HEK293 (cell line): ENCODE results near the gene OAS2.

Source experiments
- CTCF ChIA-PET: fragments of 350-600 bp; formaldehyde crosslinking; extraction: SDS; loops from one replicate; lab custom pipeline; 2021; ENCODE audit warnings: antibody characterized with exemption; lab: Yijun Ruan, JAX
- POLR2A ChIA-PET: fragments of 300-600 bp; formaldehyde crosslinking; extraction: SDS; loops from one replicate; lab custom pipeline; 2020; ENCODE audit warnings: antibody characterized with exemption, inconsistent platforms; lab: Yijun Ruan, JAX
- H3K27ac ChIP-seq: fragments of 200-500 bp; sonication (Bioruptor generic); 2 replicates; pipeline ENCODE4 v1.5.1; 2014; ENCODE audit warnings: low read depth, low read length, control low read depth, inconsistent platforms; ENCODE audit errors: extremely low read depth
- H3K36me3 ChIP-seq, 2 experiments: fragments of 200-500 bp in 1 of 2; sonication (Bioruptor generic) in 1 of 2; 1 replicate in 1 of 2; 2 replicates in 1 of 2; pipeline ENCODE4 v1.5.1; 2014 to 2017; ENCODE audit warnings: inconsistent platforms in 2 of 2, low read length in 2 of 2; ENCODE audit not compliant: control insufficient read depth in 2 of 2, insufficient read depth in 1 of 2
- H3K4me1 ChIP-seq: fragments of 200-500 bp; sonication (Bioruptor generic); 2 replicates; pipeline ENCODE4 v1.5.1; 2014; ENCODE audit warnings: mild to moderate bottlenecking, low read length, inconsistent platforms; ENCODE audit not compliant: control insufficient read depth, insufficient read depth
- H3K4me3 ChIP-seq: 2 replicates; pipeline ENCODE4 v1.5.1; 2011; ENCODE audit warnings: low read depth, mild to moderate bottlenecking, control low read depth, low read length, moderate library complexity
- H3K9me3 ChIP-seq: fragments of 200-500 bp; sonication (Bioruptor generic); 2 replicates; pipeline ENCODE4 v1.5.1; 2014; ENCODE audit warnings: low read depth, low read length, inconsistent platforms; ENCODE audit not compliant: control insufficient read depth, insufficient read depth
- BCL11B ChIP-seq: fragments of 450-650 bp; formaldehyde crosslinking; IDR thresholded peaks from 2 replicates; pipeline ENCODE4 v1.5.1; 2016; ENCODE audit warnings: low read depth, missing biosample characterization, missing genetic modification characterization
- GFI1B ChIP-seq: fragments of 450-650 bp; formaldehyde crosslinking; IDR thresholded peaks from 2 replicates; pipeline ENCODE4 v1.5.1; 2016; ENCODE audit warnings: missing biosample characterization, missing genetic modification characterization
- IKZF3 ChIP-seq: fragments of 450-650 bp; IDR thresholded peaks from 2 replicates; pipeline ENCODE4 v1.5.0; 2018; ENCODE audit warnings: missing biosample characterization, mild to moderate bottlenecking, missing genetic modification characterization, moderate library complexity
- SCRT1 ChIP-seq: fragments of 450-650 bp; formaldehyde crosslinking; IDR thresholded peaks from 2 replicates; pipeline ENCODE4 v1.5.1; 2016; ENCODE audit warnings: missing biosample characterization, missing genetic modification characterization, borderline replicate concordance
- SCRT2 ChIP-seq: fragments of 450-650 bp; formaldehyde crosslinking; IDR thresholded peaks from 2 replicates; pipeline ENCODE4 v1.5.1; 2016; ENCODE audit warnings: missing biosample characterization, missing genetic modification characterization
- ZBTB20 ChIP-seq: fragments of 450-650 bp; formaldehyde crosslinking; IDR thresholded peaks from 2 replicates; pipeline ENCODE4 v1.5.1; 2016; ENCODE audit warnings: missing biosample characterization, missing genetic modification characterization
- ZBTB48 ChIP-seq: fragments of 450-650 bp; formaldehyde crosslinking; IDR thresholded peaks from 2 replicates; pipeline ENCODE4 v1.5.1; 2016; ENCODE audit warnings: missing biosample characterization, missing genetic modification characterization
- ZFHX2 ChIP-seq: fragments of 450-650 bp; formaldehyde crosslinking; conservative IDR thresholded peaks from 2 replicates; pipeline ENCODE4 v1.5.1; 2016; ENCODE audit warnings: missing biosample characterization, missing genetic modification characterization
- ZFP3 ChIP-seq: fragments of 450-650 bp; formaldehyde crosslinking; IDR thresholded peaks from 2 replicates; pipeline ENCODE4 v1.5.1; 2016; ENCODE audit warnings: low read depth, missing biosample characterization, missing genetic modification characterization
- ZNF10 ChIP-seq: fragments of 450-650 bp; formaldehyde crosslinking; IDR thresholded peaks from 2 replicates; pipeline ENCODE4 v1.5.1; 2017; ENCODE audit warnings: missing biosample characterization, missing genetic modification characterization
- ZNF133 ChIP-seq: fragments of 450-650 bp; formaldehyde crosslinking; IDR thresholded peaks from 2 replicates; pipeline ENCODE4 v1.5.1; 2016; ENCODE audit warnings: missing biosample characterization, missing genetic modification characterization
- ZNF266 ChIP-seq: fragments of 450-650 bp; formaldehyde crosslinking; IDR thresholded peaks from 2 replicates; pipeline ENCODE4 v1.5.1; 2016; ENCODE audit warnings: missing biosample characterization, missing genetic modification characterization, low read depth
- ZNF366 ChIP-seq: fragments of 450-650 bp; formaldehyde crosslinking; conservative IDR thresholded peaks from 2 replicates; pipeline ENCODE4 v1.5.1; 2016; ENCODE audit warnings: missing biosample characterization, missing genetic modification characterization
- ZNF37A ChIP-seq: fragments of 450-650 bp; IDR thresholded peaks from 2 replicates; pipeline ENCODE4 v1.5.1; 2018; ENCODE audit warnings: missing biosample characterization, missing genetic modification characterization
- ZNF571 ChIP-seq: fragments of 450-650 bp; formaldehyde crosslinking; IDR thresholded peaks from 2 replicates; pipeline ENCODE4 v1.5.0; 2017; ENCODE audit warnings: missing biosample characterization, missing genetic modification characterization
- ZNF677 ChIP-seq: fragments of 450-650 bp; IDR thresholded peaks from 2 replicates; pipeline ENCODE4 v1.5.0; 2018; ENCODE audit warnings: missing biosample characterization, mild to moderate bottlenecking, missing genetic modification characterization, moderate library complexity
- TF ChIP-seq, protein P1 (sequence below): fragments of 450-650 bp; formaldehyde crosslinking; IDR thresholded peaks from 2 replicates; pipeline ENCODE4; 2016; ENCODE audit warnings: missing biosample characterization, missing genetic modification characterization
- TF ChIP-seq, protein P2 (sequence below): fragments of 450-650 bp; formaldehyde crosslinking; IDR thresholded peaks from 2 replicates; pipeline ENCODE4 v1.5.1; 2016; ENCODE audit warnings: missing biosample characterization, missing genetic modification characterization
- TF ChIP-seq, protein P3 (sequence below): fragments of 450-650 bp; formaldehyde crosslinking; IDR thresholded peaks from 2 replicates; pipeline ENCODE4 v1.5.1; 2017; ENCODE audit warnings: missing biosample characterization, missing genetic modification characterization
- TF ChIP-seq, protein P4 (sequence below): fragments of 450-650 bp; IDR thresholded peaks from 2 replicates; pipeline ENCODE4 v1.5.1; 2018; ENCODE audit warnings: missing biosample characterization, missing genetic modification characterization
- TF ChIP-seq, protein P5 (sequence below): fragments of 450-650 bp; formaldehyde crosslinking; IDR thresholded peaks from 2 replicates; pipeline ENCODE4 v1.5.1; 2016; ENCODE audit warnings: missing biosample characterization, missing genetic modification characterization, borderline replicate concordance
- TF ChIP-seq, protein P6 (sequence below): fragments of 450-650 bp; formaldehyde crosslinking; IDR thresholded peaks from 2 replicates; pipeline ENCODE4 v1.5.1; 2016; ENCODE audit warnings: missing biosample characterization, missing genetic modification characterization, borderline replicate concordance
- TF ChIP-seq, protein P7 (sequence below): fragments of 450-650 bp; formaldehyde crosslinking; IDR thresholded peaks from 2 replicates; pipeline ENCODE4 v1.5.1; 2016; ENCODE audit warnings: missing biosample characterization, missing genetic modification characterization

The OAS2 gene

DNA sequence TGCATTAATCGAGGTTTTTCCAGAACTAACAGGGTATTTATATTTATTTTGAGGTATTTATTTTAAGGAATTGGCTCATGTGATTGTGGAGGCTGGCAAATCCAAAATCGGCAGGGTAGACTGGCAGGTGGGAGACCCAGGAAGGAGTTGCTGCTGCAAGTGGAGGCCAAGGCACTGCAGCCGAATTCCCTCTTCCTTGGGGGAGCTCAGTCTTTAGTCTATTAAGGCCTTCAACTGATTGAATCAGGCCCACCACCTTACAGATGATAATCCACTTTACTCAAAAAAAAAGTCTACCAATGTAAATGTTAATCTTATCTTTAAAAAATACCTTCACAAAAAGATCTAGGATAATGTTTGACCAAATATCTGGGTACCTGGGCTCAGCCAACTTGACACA is 1.2 kb upstream of the OAS2 start:
- Histone ChIP-seq H3K4me1 (no peaks in the 10 kb centered on the region), H3K9me3 (no peaks in the 10 kb centered on the region), H3K27ac (no peak overlapping the region), H3K36me3 (no peaks in the 10 kb centered on the region), H3K4me3 (no peak overlapping the region)
- TF ChIP-seq ZFHX2 (tag by site-specific recombination), result no peak
- peak; percentile 94 for TF ChIP-seq ZNF10 (tag by site-specific recombination)
- TF ChIP-seq IKZF3, result no peak
- TF ChIP-seq ZFP3 (tag by site-specific recombination), result no peak
- TF ChIP-seq, protein P1, sequence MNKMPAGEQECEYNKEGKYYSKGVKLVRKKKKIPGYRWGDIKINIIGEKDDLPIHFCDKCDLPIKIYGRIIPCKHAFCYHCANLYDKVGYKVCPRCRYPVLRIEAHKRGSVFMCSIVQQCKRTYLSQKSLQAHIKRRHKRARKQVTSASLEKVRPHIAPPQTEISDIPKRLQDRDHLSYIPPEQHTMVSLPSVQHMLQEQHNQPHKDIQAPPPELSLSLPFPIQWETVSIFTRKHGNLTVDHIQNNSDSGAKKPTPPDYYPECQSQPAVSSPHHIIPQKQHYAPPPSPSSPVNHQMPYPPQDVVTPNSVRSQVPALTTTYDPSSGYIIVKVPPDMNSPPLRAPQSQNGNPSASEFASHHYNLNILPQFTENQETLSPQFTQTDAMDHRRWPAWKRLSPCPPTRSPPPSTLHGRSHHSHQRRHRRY (tag by site-specific recombination), result no peak
- TF ChIP-seq, protein P2, sequence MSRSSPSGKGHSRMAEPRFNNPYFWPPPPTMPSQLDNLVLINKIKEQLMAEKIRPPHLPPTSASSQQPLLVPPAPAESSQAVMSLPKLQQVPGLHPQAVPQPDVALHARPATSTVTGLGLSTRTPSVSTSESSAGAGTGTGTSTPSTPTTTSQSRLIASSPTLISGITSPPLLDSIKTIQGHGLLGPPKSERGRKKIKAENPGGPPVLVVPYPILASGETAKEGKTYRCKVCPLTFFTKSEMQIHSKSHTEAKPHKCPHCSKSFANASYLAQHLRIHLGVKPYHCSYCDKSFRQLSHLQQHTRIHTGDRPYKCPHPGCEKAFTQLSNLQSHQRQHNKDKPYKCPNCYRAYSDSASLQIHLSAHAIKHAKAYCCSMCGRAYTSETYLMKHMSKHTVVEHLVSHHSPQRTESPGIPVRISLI (tag by site-specific recombination), result no peak
- POLR2A ChIA-PET, result no interaction called here
- CTCF ChIA-PET, result interaction anchor here (3.4 kb wide), 1 partner anchor 15 kb away, joined by 23 read pairs; no protein-coding TSS in a partner anchor

DNA sequence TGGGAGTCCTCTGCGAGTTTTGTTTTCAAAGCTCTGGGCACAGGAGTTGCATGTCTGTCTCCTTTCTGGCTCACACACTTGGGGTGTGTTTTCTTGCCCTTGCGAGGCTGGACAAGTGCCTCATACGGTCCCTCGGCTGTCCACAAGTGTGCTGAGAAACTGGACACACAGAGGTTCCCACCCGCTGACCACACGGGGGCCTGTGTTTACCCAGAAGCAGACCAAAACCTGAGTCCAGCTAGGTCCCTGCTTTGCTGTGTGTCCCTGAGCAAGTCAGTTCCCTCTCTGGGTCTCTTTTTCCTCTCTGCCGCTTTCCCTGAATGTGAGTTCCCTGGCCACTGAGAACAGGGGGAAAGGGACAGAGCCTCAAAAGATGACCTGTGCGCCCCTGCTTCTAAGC is 678 bp upstream of the OAS2 start:
- ChIA-PET CTCF (interaction anchor here (0.5 to 3.4 kb wide), 3 partner anchors 15 to 205 kb away, joined by 3 to 23 read pairs (median 3); no protein-coding TSS in a partner anchor), POLR2A (no interaction called here)
- H3K36me3 ChIP-seq, result no peaks in the 10 kb centered on the region
- H3K4me3 ChIP-seq, result no peak overlapping the region
- no peaks in the 10 kb centered on the region for H3K4me1 ChIP-seq
- no peak overlapping the region for H3K27ac ChIP-seq
- no peaks in the 10 kb centered on the region for H3K9me3 ChIP-seq
- TF ChIP-seq ZNF571 (tag by site-specific recombination) (no peak), ZNF266 (tag by site-specific recombination) (no peak), ZNF366 (tag by site-specific recombination) (no peak), ZNF133 (tag by site-specific recombination) (no peak), BCL11B (tag by site-specific recombination) (no peak), GFI1B (tag by site-specific recombination) (no peak), ZNF677 (tag by site-specific recombination) (no peak), SCRT2 (no peak), ZBTB48 (tag by site-specific recombination) (no peak), ZBTB20 (tag by site-specific recombination) (no peak), SCRT1 (tag by site-specific recombination) (no peak), ZNF37A (tag by site-specific recombination) (no peak)
- TF ChIP-seq, protein P3, sequence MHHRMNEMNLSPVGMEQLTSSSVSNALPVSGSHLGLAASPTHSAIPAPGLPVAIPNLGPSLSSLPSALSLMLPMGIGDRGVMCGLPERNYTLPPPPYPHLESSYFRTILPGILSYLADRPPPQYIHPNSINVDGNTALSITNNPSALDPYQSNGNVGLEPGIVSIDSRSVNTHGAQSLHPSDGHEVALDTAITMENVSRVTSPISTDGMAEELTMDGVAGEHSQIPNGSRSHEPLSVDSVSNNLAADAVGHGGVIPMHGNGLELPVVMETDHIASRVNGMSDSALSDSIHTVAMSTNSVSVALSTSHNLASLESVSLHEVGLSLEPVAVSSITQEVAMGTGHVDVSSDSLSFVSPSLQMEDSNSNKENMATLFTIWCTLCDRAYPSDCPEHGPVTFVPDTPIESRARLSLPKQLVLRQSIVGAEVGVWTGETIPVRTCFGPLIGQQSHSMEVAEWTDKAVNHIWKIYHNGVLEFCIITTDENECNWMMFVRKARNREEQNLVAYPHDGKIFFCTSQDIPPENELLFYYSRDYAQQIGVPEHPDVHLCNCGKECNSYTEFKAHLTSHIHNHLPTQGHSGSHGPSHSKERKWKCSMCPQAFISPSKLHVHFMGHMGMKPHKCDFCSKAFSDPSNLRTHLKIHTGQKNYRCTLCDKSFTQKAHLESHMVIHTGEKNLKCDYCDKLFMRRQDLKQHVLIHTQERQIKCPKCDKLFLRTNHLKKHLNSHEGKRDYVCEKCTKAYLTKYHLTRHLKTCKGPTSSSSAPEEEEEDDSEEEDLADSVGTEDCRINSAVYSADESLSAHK (tag by site-specific recombination), result no peak
- TF ChIP-seq, protein P4, sequence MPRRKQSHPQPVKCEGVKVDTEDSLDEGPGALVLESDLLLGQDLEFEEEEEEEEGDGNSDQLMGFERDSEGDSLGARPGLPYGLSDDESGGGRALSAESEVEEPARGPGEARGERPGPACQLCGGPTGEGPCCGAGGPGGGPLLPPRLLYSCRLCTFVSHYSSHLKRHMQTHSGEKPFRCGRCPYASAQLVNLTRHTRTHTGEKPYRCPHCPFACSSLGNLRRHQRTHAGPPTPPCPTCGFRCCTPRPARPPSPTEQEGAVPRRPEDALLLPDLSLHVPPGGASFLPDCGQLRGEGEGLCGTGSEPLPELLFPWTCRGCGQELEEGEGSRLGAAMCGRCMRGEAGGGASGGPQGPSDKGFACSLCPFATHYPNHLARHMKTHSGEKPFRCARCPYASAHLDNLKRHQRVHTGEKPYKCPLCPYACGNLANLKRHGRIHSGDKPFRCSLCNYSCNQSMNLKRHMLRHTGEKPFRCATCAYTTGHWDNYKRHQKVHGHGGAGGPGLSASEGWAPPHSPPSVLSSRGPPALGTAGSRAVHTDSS (tag by site-specific recombination), result no peak
- TF ChIP-seq, protein P5, sequence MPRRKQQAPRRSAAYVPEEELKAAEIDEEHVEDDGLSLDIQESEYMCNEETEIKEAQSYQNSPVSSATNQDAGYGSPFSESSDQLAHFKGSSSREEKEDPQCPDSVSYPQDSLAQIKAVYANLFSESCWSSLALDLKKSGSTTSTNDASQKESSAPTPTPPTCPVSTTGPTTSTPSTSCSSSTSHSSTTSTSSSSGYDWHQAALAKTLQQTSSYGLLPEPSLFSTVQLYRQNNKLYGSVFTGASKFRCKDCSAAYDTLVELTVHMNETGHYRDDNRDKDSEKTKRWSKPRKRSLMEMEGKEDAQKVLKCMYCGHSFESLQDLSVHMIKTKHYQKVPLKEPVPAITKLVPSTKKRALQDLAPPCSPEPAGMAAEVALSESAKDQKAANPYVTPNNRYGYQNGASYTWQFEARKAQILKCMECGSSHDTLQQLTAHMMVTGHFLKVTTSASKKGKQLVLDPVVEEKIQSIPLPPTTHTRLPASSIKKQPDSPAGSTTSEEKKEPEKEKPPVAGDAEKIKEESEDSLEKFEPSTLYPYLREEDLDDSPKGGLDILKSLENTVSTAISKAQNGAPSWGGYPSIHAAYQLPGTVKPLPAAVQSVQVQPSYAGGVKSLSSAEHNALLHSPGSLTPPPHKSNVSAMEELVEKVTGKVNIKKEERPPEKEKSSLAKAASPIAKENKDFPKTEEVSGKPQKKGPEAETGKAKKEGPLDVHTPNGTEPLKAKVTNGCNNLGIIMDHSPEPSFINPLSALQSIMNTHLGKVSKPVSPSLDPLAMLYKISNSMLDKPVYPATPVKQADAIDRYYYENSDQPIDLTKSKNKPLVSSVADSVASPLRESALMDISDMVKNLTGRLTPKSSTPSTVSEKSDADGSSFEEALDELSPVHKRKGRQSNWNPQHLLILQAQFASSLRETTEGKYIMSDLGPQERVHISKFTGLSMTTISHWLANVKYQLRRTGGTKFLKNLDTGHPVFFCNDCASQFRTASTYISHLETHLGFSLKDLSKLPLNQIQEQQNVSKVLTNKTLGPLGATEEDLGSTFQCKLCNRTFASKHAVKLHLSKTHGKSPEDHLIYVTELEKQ (tag by site-specific recombination), result no peak
- TF ChIP-seq, protein P6, sequence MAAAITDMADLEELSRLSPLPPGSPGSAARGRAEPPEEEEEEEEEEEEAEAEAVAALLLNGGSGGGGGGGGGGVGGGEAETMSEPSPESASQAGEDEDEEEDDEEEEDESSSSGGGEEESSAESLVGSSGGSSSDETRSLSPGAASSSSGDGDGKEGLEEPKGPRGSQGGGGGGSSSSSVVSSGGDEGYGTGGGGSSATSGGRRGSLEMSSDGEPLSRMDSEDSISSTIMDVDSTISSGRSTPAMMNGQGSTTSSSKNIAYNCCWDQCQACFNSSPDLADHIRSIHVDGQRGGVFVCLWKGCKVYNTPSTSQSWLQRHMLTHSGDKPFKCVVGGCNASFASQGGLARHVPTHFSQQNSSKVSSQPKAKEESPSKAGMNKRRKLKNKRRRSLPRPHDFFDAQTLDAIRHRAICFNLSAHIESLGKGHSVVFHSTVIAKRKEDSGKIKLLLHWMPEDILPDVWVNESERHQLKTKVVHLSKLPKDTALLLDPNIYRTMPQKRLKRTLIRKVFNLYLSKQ (tag by site-specific recombination), result no peak
- TF ChIP-seq, protein P7, sequence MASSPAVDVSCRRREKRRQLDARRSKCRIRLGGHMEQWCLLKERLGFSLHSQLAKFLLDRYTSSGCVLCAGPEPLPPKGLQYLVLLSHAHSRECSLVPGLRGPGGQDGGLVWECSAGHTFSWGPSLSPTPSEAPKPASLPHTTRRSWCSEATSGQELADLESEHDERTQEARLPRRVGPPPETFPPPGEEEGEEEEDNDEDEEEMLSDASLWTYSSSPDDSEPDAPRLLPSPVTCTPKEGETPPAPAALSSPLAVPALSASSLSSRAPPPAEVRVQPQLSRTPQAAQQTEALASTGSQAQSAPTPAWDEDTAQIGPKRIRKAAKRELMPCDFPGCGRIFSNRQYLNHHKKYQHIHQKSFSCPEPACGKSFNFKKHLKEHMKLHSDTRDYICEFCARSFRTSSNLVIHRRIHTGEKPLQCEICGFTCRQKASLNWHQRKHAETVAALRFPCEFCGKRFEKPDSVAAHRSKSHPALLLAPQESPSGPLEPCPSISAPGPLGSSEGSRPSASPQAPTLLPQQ, result no peak
